CD14-positive monocyte (primary cell): ENCODE measurements around the gene MED8. TPM values are rescaled to one million over a fixed set of nuclear protein-coding genes. Genes with fewer than 3 reads are reported as not detected.
A peak's percentile ranks its signal among the peaks of the same experiment; 100 is the strongest.

Source experiments
- DNase-seq, 3 donors: peaks; one replicate each; pipeline ENCODE4 v3.0.0-alpha.2; 2011 to 2022
- H2AFZ ChIP-seq: 2 replicates; pipeline ENCODE4 v1.6.0; 2012; ENCODE audit warnings: mild to moderate bottlenecking, low read depth, low read length, inconsistent platforms; ENCODE audit not compliant: insufficient read depth, poor library complexity, severe bottlenecking
- H3K27ac ChIP-seq, 2 donors: 1 replicate in 1 of 2; 2 replicates in 1 of 2; pipeline ENCODE4 v1.5.1; 2012 to 2013; ENCODE audit warnings: low read length in 2 of 2, control low read depth in 1 of 2, inconsistent platforms in 1 of 2, low read depth in 1 of 2, mild to moderate bottlenecking in 1 of 2
- H3K27me3 ChIP-seq, 2 donors: one replicate each; pipeline versions ENCODE4 v1.6.0 to v1.6.1; 2011 to 2013; ENCODE audit warnings: low read length in 2 of 2; ENCODE audit not compliant: control insufficient read depth in 2 of 2, insufficient read depth in 2 of 2
- H3K36me3 ChIP-seq, 2 donors: replicated peaks in 1 of 2; 1 replicate in 1 of 2; 2 replicates in 1 of 2; pipeline versions ENCODE4 v1.5.1 to v1.6.1; 2012 to 2013; ENCODE audit warnings: low read length in 2 of 2, control low read depth in 1 of 2, inconsistent platforms in 1 of 2, mild to moderate bottlenecking in 1 of 2; ENCODE audit not compliant: insufficient read depth in 2 of 2, control insufficient read depth in 1 of 2
- H3K4me1 ChIP-seq, 2 donors: 1 replicate in 1 of 2; 2 replicates in 1 of 2; pipeline versions ENCODE4 v1.5.1 to v1.6.1; 2012 to 2013; ENCODE audit warnings: low read length in 2 of 2, control low read depth in 1 of 2, inconsistent platforms in 1 of 2, mild to moderate bottlenecking in 1 of 2, moderate library complexity in 1 of 2; ENCODE audit not compliant: insufficient read depth in 2 of 2, control insufficient read depth in 1 of 2
- H3K4me2 ChIP-seq: replicated peaks from 2 replicates; pipeline ENCODE3; 2012; ENCODE audit warnings: low read length, moderate library complexity, mild to moderate bottlenecking; ENCODE audit not compliant: poor library complexity, severe bottlenecking; ENCODE audit errors: extremely low read depth
- H3K4me3 ChIP-seq, 3 experiments: fragments of 200-600 bp in 1 of 3; sonication (generic) in 1 of 3; replicated peaks in 1 of 3; 1 replicate in 2 of 3; 2 replicates in 1 of 3; pipeline ENCODE4 v1.5.1; 2011 to 2013; ENCODE audit warnings: low read length in 3 of 3, mild to moderate bottlenecking in 3 of 3, control low read depth in 2 of 3, low read depth in 2 of 3, inconsistent platforms in 1 of 3, moderate library complexity in 1 of 3
- H3K79me2 ChIP-seq: 2 replicates; pipeline ENCODE4 v1.6.0; 2012; ENCODE audit warnings: mild to moderate bottlenecking, control low read depth, inconsistent platforms, low read length, moderate library complexity; ENCODE audit not compliant: insufficient read depth
- H3K9ac ChIP-seq: 2 replicates; pipeline ENCODE4 v1.6.0; 2017; ENCODE audit warnings: low read length, mild to moderate bottlenecking; ENCODE audit not compliant: insufficient read depth, poor library complexity, severe bottlenecking
- H3K9me3 ChIP-seq, 2 donors: replicated peaks in 1 of 2; 1 replicate in 1 of 2; 2 replicates in 1 of 2; pipeline versions ENCODE4 v1.5.1 to v1.6.1; 2012 to 2013; ENCODE audit warnings: low read length in 2 of 2, control low read depth in 1 of 2; ENCODE audit not compliant: control insufficient read depth in 1 of 2, insufficient read depth in 1 of 2
- H4K20me1 ChIP-seq: 2 replicates; pipeline ENCODE4 v1.6.0; 2012; ENCODE audit warnings: mild to moderate bottlenecking, low read length, control low read depth, moderate library complexity; ENCODE audit not compliant: insufficient read depth
- H3K27ac Mint-ChIP-seq, 7 donors: one replicate each; pipeline ENCODE4 v1.8.0; 2020; ENCODE audit warnings: mild to moderate bottlenecking in 7 of 7, mixed read lengths in 7 of 7, moderate library complexity in 6 of 7, inconsistent platforms in 2 of 7
- H3K27me3 Mint-ChIP-seq, 3 donors: one replicate each; pipeline ENCODE4 v1.8.0; 2021 to 2022; ENCODE audit warnings: low read depth in 3 of 3, mild to moderate bottlenecking in 3 of 3, mixed read lengths in 3 of 3, moderate library complexity in 3 of 3, inconsistent platforms in 1 of 3
- H3K36me3 Mint-ChIP-seq, 2 donors: one replicate each; pipeline ENCODE4 v1.8.0; 2020; ENCODE audit warnings: mixed read lengths in 2 of 2, inconsistent platforms in 1 of 2, mild to moderate bottlenecking in 1 of 2
- H3K4me1 Mint-ChIP-seq: one replicate; pipeline ENCODE4 v1.8.0; 2020; ENCODE audit warnings: mild to moderate bottlenecking, mixed read lengths
- H3K4me3 Mint-ChIP-seq, 2 donors: one replicate each; pipeline ENCODE4 v1.8.0; 2020; ENCODE audit warnings: mild to moderate bottlenecking in 2 of 2, mixed read lengths in 2 of 2, moderate library complexity in 1 of 2
- H3K9me3 Mint-ChIP-seq, 7 donors: one replicate each; pipeline ENCODE4 v1.8.0; 2020 to 2022; ENCODE audit warnings: mixed read lengths in 7 of 7, mild to moderate bottlenecking in 6 of 7, moderate library complexity in 6 of 7, inconsistent platforms in 2 of 7
- CTCF ChIP-seq: fragments of 200-600 bp; IDR thresholded peaks from one replicate; pipeline ENCODE4 v1.8.0; 2022; ENCODE audit warnings: antibody characterized with exemption, mild to moderate bottlenecking
- WGBS: methylation state at CpG from one replicate; pipeline ENCODE4 v1.1.5; 2013; ENCODE audit warnings: missing lambda C conversion rate; ENCODE audit not compliant: insufficient coverage; 5-methylcytosine and 5-hydroxymethylcytosine counted together
- intact Hi-C, 2 donors: fragments of 100-400 bp; cut with micrococcal nuclease; formaldehyde crosslinking; loops; one replicate each; pipeline versions ENCODE4 v1.15.0 to v1.15.1; 2023
- polyA plus RNA-seq, 3 donors: library from polyadenylated mRNA; depleted of rRNA in 1 of 3; unstranded in 2 of 3; stranded (reverse) in 1 of 3; fragments of 300-500 nt in 2 of 3; fragments of >200 nt in 1 of 3; fragmentation: Illumina TruSeq in 2 of 3; gene quantifications; 1 replicate in 2 of 3; 2 replicates in 1 of 3; pipeline ENCODE4 v1.2.3, GENCODE V29; 2012 to 2021

MED8 gene
- polyA plus RNA-seq, 3 donors: 16.6 to 41.8 (median 40.7) TPM

- Histone ChIP-seq H3K27ac (peak overlapping the region; percentile 54 to 74), H2AFZ (no peak overlapping the region), H3K79me2 (no peaks in the 10 kb centered on the region), H3K4me1 (peaks cover 19 to 22% of the 10 kb centered on the region in 2 donors), H3K9ac (no peak overlapping the region), H3K27me3 (no peaks in the 10 kb centered on the region), H3K9me3 (no peaks in the 10 kb centered on the region), H3K4me3 (peak overlapping the region in 1 of 3 experiments; percentile 6), H4K20me1 (no peaks in the 10 kb centered on the region), H3K36me3 (peaks cover 47 to 57% of the 10 kb centered on the region in 2 donors), H3K4me2 (peak overlapping the region; percentile 11)
- DNase-seq: no peak
- peaks cover 68 to 73% of the 10 kb centered on the region in 2 donors for H3K36me3 Mint-ChIP-seq
- intact Hi-C loops: loop anchor here in 1 of 2 donors (10.0 kb wide), 1 partner anchor 263 kb away; no protein-coding TSS in a partner anchor
- no peak for TF ChIP-seq CTCF
- H3K27ac Mint-ChIP-seq: peak overlapping the region; percentile 66 to 91 (median 87)
- peaks cover 25% of the 10 kb centered on the region for H3K4me1 Mint-ChIP-seq
- peak overlapping the region; percentile 3 to 28 for H3K4me3 Mint-ChIP-seq
- H3K27me3 Mint-ChIP-seq: peaks cover 0 to 2% (median 0%) of the 10 kb centered on the region in 3 donors
- peaks cover 0 to 2% (median 0%) of the 10 kb centered on the region in 7 donors for H3K9me3 Mint-ChIP-seq
- WGBS: 80% methylated on average over 4 of the region's 6 CpGs
These were observed 7.4 kb downstream of the MED8 start for GRCh38 chr1:43382027-43382779.

GRCh38 chr1:43381612-43382011 is 8.0 kb downstream of the MED8 start:
- 0% methylated on average over 1 of the region's 3 CpGs for WGBS
- H3K9me3 ChIP-seq: no peaks in the 10 kb centered on the region
- H3K4me1 ChIP-seq: peaks cover 19 to 22% of the 10 kb centered on the region in 2 donors
- peaks cover 41 to 55% of the 10 kb centered on the region in 2 donors for H3K36me3 ChIP-seq
- peak overlapping the region in 1 of 3 experiments; percentile 6 for H3K4me3 ChIP-seq
- intact Hi-C loops: loop anchor here in 1 of 2 donors (10.0 kb wide), 1 partner anchor 263 kb away; no protein-coding TSS in a partner anchor
- Mint-ChIP-seq H3K27ac (peak overlapping the region; percentile 66 to 91 (median 87)), H3K4me3 (peak overlapping the region; percentile 3 to 28), H3K4me1 (peaks cover 25% of the 10 kb centered on the region), H3K9me3 (peaks cover 0 to 2% (median 0%) of the 10 kb centered on the region in 7 donors), H3K27me3 (peaks cover 0 to 2% (median 0%) of the 10 kb centered on the region in 3 donors), H3K36me3 (peaks cover 63 to 68% of the 10 kb centered on the region in 2 donors)
- H3K4me2 ChIP-seq: peak overlapping the region; percentile 11
- H3K27me3 ChIP-seq: no peaks in the 10 kb centered on the region
- TF ChIP-seq CTCF: no peak
- peak; percentile 85 to 96 (median 92) for DNase-seq
- no peaks in the 10 kb centered on the region for H3K79me2 ChIP-seq
- H3K9ac ChIP-seq: no peak overlapping the region
- H2AFZ ChIP-seq: no peak overlapping the region
- no peaks in the 10 kb centered on the region for H4K20me1 ChIP-seq
- peak overlapping the region; percentile 54 to 74 for H3K27ac ChIP-seq
